ENCODE data around the gene TAS2R40.

TAS2R40 gene

DNA sequence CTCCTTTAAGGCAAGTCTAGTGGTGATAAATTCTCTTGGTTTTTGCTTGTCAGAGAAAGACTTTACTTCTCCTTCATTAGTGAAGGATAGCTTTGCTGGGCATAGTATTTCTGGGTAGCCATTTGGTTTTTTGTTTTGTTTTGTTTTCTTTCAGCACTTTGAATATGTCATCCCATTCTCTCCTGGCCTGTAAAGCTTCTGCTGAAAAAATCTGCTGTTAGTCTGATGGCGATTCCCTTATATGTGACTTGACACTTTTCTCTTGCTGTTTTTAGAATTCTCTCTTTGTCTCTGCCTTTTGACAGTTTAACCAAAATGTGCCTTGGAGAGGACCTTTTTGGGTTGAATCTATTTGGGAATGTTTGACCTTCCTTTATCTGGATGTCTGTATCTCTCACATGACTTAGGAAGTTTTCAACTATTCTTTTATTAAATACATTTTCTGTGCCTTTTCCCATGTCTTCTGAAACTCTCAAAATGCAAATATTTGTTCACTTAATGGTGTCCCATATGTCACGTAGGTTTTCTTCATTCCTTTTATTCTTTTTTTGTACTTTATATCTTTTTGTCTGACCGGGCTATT, 14.7 kb downstream of the TAS2R40 start:
- TF ChIP-seq, protein P1, sequence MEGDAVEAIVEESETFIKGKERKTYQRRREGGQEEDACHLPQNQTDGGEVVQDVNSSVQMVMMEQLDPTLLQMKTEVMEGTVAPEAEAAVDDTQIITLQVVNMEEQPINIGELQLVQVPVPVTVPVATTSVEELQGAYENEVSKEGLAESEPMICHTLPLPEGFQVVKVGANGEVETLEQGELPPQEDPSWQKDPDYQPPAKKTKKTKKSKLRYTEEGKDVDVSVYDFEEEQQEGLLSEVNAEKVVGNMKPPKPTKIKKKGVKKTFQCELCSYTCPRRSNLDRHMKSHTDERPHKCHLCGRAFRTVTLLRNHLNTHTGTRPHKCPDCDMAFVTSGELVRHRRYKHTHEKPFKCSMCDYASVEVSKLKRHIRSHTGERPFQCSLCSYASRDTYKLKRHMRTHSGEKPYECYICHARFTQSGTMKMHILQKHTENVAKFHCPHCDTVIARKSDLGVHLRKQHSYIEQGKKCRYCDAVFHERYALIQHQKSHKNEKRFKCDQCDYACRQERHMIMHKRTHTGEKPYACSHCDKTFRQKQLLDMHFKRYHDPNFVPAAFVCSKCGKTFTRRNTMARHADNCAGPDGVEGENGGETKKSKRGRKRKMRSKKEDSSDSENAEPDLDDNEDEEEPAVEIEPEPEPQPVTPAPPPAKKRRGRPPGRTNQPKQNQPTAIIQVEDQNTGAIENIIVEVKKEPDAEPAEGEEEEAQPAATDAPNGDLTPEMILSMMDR (conservative IDR thresholded peaks at IDR 0.05): no peak

DNA sequence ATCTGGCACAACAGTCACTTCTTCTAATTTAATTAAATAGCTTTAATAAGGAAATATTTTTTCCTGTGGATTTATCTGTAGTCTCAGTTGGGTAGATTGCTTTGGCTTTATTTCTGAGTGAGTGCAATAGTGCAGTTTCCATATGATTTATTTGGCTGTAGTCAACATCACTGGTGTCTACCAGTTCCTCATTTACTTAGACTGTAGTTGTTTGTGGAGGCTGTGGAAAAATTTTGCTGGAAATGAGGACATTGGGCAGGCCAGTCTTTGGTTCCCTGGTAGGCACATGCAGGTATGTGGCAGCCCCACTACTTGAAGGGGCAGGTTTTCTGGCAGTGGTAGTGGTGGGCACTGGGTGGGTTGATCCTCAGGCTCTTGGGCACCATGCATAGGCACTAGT, 15.5 kb downstream of the TAS2R40 start:
- no peak overlapping the region for H3K27ac ChIP-seq
- TF ChIP-seq, protein P1 (conservative IDR thresholded peaks at IDR 0.05): no peak

More for the DNA sequence above, 14.7 kb downstream of the TAS2R40 start:
- H3K27ac ChIP-seq: no peak overlapping the region

DNA sequence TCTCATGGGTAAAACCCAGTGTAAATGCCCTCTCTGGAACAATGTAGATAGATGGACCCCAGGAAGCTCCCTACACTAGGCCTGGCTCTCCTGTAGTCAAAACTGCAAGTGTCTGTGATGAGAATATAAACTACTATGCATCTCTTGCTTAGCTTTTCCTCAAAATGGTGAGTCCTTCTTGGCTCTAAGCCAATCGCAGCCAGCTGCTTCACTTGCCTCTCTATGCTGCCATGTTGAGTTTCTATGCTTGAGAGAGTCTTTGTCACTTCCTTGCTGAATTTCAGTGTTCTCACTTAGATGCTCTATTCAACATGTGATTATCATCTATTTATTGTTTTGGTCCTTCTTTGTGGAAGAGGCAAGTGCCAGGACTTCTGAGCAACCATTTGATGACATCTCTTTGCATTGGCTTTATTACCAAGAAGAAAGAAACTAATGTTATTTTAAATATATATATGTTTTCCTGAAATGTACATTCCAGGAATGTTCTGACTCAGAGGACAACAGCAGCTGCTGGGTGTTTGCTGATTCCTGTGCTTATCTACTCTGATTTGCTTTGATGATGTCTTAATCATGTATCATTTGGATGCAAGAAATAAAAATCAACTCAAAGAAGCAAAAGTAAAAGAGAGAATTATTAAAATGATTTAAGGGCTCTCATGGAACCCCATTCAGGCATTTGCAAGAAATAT, 16.6 kb downstream of the TAS2R40 start:
- no peak overlapping the region for H3K27ac ChIP-seq

DNA sequence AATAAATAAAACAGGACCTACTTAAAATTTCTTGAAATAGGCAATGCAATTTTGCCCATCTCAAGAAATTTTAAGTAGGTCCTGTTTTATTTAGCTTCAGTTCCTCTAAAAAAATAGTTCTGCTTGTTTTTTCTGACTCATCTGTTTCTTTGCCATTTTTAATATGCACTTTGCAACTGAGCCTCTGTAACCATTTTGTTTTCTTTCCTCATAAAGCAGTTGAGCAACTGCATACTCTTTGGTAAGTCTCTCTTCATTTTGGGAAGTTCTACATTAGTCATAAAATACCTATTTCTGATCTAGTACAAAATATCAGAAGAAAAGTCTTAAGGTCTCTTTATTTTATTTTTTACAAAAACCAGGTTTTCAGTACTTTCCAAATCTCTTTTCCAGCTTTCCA, 18.0 kb downstream of the TAS2R40 start:
- TF ChIP-seq, protein P1 (conservative IDR thresholded peaks at IDR 0.05): no peak

More for the DNA sequence above, 16.6 kb downstream of the TAS2R40 start:
- TF ChIP-seq, protein P1 (conservative IDR thresholded peaks at IDR 0.05): no peak

DNA sequence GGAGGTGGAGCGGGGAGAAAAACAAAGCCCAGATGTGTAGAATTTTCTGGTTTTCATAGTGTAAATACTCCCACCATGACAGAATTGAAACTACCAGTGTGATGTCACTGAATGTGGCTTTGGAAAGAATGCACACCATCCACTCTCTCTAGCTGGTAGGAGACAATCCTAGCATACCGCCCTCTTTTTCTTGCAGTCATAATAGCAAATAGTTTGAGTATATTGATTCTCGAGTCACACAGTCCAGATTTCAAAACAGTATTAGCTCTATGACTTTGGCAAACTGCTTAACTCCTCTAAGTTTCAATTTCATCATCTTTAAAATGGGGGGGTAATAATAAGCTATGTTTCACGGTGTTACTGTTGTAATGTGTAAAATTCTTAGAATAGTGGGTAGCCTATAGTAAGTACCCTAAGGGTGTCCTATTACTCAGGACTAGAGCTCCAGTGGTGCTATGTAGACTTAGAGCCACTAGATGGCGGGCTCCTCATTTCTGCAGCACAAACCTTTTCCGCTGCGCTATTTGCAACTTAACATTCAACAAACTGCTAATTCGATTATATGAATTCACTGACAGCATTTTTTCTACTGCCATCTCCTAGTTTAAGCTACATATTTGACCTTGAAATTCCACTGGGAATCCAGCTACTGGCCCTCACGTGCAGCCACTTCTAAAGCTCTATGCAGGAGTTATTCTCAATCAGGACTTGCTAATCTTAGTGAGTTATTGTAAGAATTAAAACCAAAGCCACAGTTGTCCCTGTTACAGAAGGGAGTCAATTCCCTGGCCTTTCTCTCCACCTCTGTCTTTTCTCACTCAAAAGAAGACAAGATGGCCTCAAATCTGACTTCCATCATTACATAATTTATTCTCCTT, 18.7 kb downstream of the TAS2R40 start:
- TF ChIP-seq, protein P1 (conservative IDR thresholded peaks at IDR 0.05): peak; percentile 98
- no peak overlapping the region for H3K27ac ChIP-seq

More for the DNA sequence above, 18.0 kb downstream of the TAS2R40 start:
- no peak overlapping the region for H3K27ac ChIP-seq

DNA sequence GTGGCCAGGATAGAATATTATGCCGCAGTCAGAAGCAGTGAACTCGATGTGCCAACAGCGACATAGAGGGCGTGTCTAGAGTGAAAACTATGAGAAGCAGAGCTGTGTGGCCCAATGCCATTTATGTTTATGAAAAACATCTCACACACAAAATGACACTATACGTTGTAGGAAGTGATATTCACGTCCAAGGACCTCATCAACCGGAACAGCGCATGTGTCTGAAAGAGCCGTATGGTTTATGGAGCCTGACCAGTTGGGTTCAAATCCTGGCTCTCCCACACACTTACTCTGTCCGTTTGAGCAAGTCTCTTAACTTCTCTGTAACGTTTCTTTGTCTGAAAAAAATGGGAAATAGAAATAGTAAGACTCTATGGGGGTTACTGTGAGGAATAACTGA, 20.5 kb downstream of the TAS2R40 start:
- peak overlapping the region; percentile 46; the same call in 1 of the 2 replicates for H3K27ac ChIP-seq
- TF ChIP-seq, protein P1 (conservative IDR thresholded peaks at IDR 0.05): no peak

DNA sequence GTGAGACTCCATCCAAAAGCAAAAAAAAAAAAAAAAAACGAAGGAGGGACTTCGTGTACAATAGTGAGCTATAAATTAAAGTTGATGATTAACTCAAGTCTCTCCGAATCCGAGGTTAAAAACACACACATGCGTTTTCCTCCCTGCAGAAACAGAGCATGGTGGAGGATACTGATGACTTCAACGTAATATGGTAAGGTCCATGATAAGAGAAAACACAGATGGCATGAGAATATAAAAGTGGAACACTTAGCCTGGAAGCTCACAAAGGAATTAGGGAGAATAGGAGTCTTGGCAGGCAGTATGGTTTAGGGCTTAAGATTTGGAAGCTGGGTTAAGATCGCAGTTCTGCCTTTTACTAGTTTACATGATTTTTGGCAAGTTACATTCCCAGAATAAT, 21.3 kb downstream of the TAS2R40 start:
- TF ChIP-seq, protein P1 (conservative IDR thresholded peaks at IDR 0.05): no peak
- H3K27ac ChIP-seq: peak overlapping the region; percentile 46

All from VCaP (cell line).